HG02938 (cell line): Measurements from ENCODE around the gene HSDL1.
A peak's percentile ranks its signal among the peaks of the same experiment; 100 is the strongest.
"Not testable (repeated sequence)": the region's sequence is repeated elsewhere in the genome, so short reads cannot be mapped to it uniquely, and the experiment has no call there.

Experiments
- ATAC-seq: cut with Tn5 transposase; IDR thresholded peaks from one replicate; pipeline ENCODE4 v1.9.1; 2021; ENCODE audit warnings: mild to moderate bottlenecking, moderate library complexity; ENCODE audit not compliant: unreplicated experiment

HSDL1 gene

DNA sequence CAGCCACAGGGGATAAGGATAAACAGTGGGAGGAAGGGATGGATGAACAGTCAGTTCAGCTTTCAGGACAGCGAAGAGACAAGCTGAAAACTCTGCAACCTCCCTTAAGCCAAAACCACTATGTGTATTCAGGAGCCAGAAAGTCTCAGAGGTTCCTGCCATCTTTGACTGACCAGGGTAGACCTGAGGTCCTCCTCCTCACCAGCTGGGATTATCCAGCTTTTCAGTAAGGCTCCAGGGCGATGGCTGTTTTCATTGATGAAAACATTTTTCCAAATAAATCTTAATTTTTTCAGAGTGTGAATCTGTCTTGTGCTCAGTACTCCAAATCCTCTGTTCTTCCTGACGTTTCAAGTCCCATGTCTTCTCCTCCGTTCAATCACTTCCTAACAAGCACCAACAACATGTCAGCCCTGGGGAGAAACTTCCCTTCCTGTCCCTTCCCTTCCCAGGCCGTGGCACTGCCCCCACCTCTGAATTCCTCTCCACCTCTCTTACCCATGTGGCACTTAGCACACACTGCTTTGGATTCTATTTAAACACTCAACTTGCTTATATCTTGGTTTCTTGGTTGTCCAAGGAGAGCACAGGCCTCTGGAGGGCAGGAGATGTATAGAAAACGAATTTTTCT, 5.2 kb downstream of the HSDL1 start:
- no peak for ATAC-seq

DNA sequence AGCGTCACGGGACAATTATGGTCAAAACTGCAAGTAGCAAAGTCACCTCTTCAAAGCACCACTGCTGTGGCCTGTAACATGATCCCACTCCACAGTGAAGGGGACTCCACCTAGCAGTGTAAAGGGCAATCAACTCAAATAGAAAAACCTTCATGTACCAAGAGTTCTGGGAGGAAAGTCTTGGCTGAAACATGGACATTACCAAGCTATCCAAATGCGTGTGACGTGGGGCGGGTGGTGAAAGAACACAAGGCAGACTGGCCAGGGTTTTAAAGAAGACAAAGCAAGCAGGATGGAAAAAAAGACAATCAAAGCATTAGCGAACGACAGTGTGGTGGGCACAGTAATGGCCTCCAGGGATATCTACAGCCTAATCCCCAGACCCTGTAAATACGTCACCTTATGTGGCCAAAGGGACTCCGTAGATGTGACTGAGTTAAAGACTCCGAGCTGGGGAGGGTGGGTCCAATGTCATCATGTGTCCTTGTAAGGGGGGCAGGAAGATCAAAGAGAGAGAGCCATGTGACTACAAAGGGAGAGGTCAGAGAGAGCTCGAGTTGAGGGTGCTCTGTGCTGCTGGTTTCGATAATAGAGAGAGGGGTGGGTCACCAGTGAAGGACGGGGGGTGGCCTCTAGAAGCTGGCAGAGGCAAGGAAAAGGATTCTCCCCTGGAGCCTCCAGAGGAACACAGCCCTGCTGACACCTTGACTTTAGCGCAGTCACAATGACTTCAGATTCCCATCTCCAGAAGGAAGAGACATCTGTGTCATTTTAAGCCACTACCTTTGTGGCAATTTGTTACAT, 6.0 kb downstream of the HSDL1 start:
- ATAC-seq = no peak

DNA sequence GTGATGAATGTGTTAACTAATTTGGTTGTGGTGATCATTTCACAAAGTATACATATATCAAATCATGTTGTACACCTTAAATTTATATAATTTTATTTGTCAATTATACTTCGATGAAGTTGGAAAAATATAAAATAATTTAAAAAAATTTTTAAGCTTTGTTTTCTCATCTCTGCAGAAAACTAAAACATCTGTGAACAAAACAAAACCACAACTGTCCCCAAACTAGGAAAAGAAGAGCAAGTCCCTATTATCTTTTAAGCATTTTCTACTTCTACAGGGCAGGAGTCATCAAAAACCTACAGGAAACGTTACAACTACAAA, 6.5 kb downstream of the HSDL1 start:
- no peak for ATAC-seq

DNA sequence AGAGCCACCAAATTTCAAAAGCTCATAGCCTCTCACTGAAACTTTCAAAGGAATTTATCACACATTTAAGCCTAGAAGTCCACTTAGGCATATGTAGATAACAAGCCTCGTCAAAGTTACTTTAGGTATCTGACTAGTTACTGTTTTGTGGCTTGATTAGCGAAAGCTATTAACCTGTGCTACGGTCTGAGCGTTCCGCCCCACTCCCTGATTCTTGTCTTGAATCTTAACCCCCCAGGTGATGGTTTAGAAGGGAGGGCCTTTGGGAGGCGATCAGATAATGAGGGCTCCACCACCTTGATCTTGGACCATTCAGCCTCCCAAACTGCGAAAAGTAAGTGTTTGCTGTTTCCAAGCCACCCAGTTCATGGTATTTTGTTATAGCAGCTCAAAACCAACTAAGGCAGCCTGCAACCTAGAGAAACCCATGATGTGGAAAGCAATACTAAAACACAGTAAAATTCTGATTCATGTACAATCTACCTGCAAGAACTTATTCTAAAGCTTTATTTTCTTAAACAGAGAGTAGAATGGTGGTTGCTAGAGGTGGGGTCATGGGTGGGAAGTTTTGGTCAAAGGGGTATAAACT, 7.1 kb downstream of the HSDL1 start:
- no peak for ATAC-seq

DNA sequence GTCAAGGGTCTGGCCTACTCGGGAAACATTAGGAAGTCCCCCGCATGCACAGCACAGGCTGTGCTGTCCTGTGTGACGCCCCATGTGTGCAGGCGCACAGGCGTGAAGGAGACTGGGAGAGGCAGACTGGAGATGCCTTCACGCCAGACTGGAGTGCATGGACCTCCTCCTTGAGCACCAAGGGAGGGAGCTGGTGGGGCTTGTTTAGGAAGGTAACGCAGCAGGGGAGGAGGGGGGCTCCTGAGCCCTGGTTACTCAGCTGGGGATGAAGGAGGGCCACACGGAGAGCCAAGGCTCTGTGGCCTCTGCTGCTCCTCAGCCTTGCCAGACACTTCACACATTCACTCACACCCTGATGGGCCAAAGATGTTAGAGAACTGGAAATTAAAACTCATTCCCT, 7.7 kb downstream of the HSDL1 start:
- ATAC-seq = no peak

DNA sequence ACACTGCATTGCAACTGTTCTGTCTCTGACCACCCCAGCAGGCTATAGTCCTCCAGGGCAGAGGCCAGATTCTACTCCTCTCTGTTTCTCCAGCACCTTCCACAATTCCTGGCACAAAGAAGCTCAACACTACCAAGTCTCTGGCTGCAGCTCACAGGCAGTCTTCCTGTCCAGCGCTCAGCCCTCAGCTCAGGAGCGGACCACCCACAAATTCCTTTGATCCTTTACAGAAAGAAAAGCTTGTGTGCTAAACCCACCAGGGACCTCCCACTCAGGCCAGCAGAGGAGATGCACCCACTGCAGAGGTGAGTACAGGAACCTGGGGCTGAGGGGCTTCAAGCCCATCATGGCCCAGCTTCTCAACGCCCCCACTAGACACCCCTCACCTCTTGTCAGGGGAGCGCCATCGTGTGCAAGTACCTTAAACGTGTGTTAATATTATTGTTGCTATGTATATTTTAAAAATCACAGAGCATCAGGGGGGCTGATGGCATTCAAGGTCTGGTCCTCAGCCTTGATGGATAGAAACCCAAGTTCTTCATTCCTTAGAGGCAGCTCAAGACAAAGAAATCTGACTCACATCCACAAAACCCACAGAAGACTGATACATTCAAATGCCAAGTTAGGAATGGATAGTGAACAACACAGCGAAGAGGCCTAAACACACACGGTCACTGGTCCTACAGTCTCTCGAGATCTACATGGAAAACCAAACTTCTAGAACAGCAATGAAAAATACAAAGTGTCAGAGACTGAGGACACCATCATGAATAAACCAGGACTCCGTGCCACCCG, 8.4 kb downstream of the HSDL1 start:
- ATAC-seq = no peak

DNA sequence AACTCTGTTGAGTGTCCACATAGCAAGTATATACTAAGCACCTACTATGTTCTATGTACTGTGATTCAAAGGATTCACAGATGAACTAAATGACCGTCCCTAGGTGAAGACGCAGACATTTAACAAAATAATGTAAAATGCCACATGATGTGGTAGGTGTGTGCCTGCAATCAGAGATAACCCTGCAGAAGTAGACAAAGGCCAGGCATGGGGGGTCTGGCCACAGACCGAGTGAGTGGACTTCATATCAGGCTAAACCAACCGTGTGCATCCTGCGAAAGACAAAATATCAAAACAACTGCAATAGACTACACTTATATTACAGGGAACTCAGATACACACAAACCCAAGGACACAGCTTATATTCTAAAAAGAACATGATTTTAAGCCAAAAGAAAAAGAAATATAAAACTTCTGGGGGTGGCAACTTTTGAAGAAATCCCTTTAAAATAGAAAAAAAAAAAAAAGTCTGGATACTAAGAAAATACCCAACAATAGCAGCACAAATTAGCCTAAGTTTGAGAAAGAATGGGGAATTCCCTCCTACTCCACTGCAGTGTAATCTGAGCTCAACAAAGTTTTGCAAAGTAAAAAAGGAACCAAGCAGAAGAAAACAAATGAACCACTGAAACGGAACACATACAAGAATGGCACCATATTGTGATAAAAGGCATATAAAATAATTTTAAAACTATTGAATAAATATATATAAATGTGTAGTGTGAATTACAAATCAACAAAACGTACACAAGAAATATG, 12.3 kb downstream of the HSDL1 start:
- no peak for ATAC-seq

DNA sequence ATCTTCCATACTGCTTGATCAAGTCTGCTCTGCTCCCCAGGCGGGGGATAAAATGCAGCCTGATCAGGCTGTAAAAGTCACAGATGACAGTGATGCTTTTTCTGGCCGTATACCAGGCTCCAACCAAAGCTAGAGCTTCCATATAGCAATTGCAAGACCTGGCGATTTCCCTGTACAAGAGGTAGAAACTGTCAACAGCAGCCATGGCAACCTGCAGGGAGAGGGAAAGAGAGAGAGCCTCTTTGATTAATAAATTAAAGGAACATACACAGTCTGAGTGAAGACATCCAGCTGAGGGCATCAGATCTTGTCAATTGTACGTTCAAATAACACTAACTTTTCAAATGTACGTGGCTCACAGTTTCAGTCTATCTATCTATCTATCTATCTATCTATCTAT, 13.9 kb downstream of the HSDL1 start:
- no peak for ATAC-seq

DNA sequence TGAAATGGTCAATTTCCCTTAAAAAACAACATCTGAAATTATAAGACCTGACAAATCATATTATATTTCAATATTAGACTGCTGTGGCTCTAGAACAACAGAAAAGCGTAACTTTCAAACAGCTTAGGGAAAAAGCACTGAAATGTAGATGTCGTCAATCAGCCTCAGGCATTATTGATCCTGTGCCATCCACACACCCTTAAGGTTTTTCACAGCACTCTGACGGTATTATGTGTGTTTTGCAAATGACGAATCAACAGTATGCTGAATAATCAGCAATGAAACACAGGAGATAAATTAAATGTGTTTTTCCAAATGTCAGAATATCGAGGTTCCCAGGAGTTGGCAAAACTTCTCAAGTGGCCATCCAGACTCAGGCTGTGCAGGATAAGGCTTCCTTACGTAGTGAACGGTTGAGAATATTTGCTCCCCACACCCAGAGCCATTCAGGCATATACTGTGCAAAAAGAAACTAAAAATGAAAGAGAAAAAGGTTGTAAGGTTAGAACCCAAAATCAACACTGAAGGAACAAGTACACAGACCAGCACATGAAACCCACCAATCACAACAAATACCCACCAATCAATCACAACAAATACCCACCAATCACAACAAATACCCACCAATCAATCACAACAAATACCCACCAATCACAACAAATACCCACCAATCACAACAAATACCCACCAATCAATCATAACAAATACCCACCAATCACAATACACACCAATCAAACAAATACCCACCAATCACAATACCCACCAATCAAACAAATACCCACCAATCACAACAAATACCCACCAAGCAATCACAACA, 20.5 kb downstream of the HSDL1 start:
- no peak for ATAC-seq

DNA sequence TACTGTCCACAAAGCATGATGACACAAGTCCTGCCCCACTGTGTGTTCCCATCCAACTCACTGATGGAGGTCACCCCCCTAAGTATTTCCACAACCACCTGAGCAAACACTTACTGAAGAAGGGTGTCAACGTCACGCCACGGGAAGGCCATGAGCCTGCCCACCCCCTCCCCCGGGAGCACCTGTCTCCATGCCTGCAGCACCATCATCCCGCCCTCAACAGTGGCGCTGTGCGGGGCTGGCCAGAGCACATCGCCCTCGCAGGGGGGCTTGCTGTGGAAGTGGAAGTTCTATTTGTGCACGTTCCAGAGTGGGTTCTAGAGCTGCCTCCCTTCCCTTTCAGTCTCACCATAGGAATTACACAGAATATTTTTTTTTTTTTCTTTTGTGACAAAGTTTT, 24.0 kb downstream of the HSDL1 start:
- ATAC-seq = no peak

DNA sequence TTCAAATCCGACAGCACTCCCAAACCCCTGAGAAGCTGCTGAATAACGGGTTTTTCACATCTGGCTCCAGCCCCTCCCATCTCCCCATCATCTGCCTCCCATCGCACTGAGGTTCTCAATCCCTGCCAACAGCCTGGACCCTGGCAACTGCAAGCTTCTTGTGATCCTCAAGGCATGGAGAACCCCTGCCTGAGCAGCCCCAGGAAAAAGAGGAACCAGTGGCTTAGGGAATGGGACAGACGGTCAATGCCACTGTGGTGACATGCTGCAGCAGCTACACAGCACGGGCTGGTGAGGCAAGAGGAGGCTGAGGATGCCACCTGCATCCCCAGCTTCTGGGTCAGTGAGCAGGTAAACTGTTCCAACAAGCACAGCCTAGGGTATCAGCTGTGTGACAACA, 25.0 kb downstream of the HSDL1 start:
- no peak for ATAC-seq

DNA sequence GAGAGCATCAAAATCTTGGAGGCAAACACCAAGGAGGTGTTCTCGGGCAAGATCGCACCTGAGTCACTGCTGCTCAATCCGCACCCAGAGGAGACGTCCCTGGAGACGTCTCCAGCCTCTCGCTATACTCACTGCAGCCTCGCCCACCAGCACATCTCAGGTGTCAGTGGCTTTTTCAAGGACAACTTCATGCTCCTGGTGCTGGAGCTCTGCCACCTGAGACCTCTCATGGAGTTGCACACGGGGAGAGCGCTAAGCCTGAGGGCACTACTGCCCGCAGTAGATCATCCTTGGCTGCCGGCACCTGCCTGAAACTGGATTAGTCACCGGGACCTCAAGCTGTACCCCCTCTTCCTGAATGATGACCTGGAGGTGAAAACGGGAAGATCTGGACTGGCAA, 25.6 kb downstream of the HSDL1 start:
- ATAC-seq = no peak

DNA sequence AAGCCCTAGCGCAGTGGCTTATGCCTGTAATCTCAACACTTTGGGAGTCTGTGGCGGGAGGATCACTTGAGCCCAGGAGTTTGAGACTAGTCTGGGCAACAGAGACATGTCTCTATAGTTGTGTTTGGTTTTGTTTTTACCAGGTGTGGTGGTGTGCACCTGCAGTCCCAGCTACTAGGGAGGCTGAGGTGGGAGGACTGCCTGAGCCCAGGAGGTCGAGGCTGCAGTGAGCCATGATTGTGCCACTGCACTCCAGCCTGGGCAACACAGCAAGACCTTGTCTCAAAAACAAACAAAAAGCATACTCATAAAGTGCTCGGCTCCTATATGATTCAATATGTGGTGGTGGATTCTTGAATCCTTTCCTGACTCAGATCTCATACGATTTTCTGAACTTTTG, 26.7 kb downstream of the HSDL1 start:
- not testable (repeated sequence) for ATAC-seq

DNA sequence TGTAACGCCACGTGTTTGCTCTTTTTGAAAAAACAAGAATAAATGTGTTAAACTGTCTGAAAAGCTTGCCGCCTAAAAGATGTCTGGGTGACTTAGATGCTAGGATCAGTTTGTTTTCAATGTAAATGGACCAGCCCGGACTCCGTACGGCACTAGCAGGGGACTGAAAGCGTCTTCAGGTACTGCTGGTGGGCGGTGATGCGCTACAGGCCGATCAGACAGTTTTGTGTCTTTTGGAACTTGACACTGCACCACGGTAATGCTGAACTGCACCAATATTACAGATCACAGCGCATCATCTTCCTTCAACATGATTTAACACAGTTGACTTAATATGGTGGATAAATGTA, 27.5 kb downstream of the HSDL1 start:
- ATAC-seq = peak; percentile 10

DNA sequence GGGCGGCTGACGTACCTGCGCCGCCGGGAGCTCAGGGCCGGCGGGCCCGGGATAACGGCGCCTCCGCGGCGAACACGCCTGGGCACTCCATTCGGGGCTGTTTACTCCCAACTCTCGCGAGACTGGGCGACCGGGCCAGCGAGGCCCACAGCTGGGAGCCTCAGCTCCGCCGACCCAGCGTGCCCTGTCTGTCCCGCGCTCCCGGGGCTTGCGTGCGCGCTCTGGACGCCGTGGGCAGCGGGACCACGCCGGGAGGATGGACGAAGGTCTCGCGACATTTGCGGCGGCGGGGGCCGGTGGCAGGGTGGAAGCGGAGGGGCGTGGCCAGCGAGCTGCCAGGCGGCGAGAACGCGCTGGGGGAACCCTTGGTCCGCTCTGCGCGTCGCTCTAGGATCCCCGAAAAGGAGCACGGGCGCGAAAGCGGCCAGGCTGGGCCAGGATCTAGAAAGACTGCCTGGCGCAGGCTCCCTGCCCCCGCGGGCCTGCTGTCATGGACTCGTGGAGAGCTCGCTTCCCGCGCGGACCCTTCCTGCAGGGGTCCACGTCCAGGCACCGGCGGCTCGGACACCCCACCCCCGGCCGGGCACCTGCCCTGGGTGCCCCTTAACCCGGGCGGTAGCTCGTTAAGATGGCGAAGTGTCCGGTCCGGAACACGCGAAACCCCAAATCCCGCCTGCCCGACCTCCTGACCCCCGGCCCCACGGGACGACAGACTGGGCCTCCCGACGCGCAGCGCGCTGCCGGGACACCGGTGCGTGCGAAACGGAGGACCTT, 28.1 kb downstream of the HSDL1 start, which contains the start of gene MBTPS1:
TSS of gene MBTPS1 (minus strand) at position 223 of the 774 bp plus-strand sequence. CDS start 15,159 bp downstream, outside the sequence.
- peak; percentile 77 for ATAC-seq

DNA sequence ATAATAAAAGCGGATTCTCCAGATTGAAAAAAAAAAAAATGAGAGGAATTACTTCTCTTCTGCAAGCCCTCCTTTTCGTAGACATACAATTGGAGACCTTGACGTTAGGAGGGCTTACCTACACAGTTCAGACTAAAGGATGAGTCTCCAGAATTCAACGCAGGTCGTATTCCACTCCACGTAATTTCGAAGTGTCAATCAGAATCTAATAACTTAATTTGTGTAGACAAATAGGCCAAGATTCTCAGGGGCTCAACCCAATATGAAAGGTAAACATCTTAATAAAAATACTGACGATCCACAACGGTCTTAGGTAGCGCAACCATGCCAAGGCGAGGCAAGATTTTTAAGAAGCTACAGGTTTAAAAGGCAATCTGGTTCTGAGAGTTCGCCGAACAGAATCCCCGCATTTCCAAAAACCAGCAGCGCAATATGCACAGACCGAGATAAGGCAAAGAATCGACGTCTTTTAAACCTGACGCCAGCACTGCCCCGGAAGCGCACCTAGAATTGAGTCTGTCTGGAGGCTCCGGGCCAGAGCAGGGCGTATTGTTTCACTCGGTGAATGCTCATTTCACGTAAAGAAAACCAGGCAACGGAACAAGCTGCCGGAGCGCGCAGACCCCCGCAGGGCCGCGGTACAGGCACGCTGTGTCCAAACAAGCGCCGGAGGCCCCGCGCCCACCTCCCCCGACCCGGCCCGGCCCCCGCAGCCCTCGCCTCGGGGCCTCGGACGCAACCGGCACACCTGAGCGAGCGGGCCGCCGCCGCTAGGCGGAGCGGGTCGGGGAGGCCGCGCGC, 28.9 kb downstream of the HSDL1 start:
- peak; percentile 48 for ATAC-seq

DNA sequence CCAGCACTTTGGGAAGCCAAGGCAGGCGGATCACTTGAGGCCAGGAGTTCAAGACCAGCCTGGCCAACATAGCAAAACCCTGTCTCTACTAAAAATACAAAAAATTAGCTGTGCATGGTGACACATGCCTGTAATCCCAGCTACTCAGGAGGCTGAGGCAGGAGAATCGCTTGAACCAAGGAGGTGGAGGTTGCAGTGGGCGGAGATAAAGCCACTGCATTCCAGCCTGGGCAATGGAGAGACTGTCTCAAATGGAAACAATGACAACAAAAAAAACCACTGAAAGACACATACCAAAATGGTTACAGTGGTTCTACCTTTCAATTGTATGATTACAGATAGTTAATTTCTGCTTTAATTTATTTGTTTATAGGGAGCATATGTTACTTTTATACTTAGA, 33.0 kb downstream of the HSDL1 start:
- ATAC-seq = not testable (repeated sequence)

DNA sequence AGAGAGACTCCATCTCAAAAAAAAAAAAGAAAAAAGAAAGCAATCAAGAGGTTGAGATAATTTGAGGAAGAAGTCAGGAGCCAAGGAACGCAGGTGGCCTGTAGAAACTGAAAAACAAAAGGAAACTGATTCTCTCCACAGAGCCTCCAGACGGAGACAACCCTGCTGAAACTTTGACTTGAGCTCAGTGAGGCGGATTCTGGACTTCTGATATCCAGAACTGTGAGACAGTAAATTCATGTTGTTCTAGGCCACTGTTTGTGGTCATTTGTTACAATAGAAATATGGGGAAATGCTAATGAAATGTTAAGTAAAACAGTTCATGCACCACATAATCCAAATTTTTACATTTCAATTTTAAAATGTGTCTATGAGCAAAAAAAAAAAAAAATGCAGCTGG, 33.5 kb downstream of the HSDL1 start:
- no peak for ATAC-seq
